ENCODE results near the gene AHRR. TPM values are rescaled to one million over a fixed set of nuclear protein-coding genes. Genes with fewer than 3 reads are reported as not detected.

Gene AHRR
- total and polyA plus RNA-seq, 2 of the 4 experiments (the other 2 are of a cell fraction), result 15.6 to 37.1 TPM

GRCh38 chr5:322942-323879, 1.7 kb downstream of the AHRR start (continued):
- no peak for TF ChIP-seq CTCF (conservative IDR thresholded peaks at IDR 0.05; ENCODE audit: low read depth, low read length)
